Smooth muscle cell (in vitro differentiated cells): ENCODE measurements around the gene BTBD2. TPM values are rescaled to one million over a fixed set of nuclear protein-coding genes. Genes with fewer than 3 reads are reported as not detected.

Experiments used
- DNase-seq: peaks from one replicate; lab custom pipeline; 2025; ENCODE audit not compliant: unreplicated experiment; lab: John Stamatoyannopoulos, UW
- H2AFZ ChIP-seq: fragments of 200-600 bp; sonication (generic); 2 replicates; pipeline ENCODE4 v1.6.0; 2016; ENCODE audit warnings: antibody characterized with exemption, low read depth, mild to moderate bottlenecking
- H3F3A ChIP-seq: fragments of 200-600 bp; sonication (generic); 2 replicates; pipeline ENCODE4 v1.6.0; 2017; ENCODE audit warnings: antibody characterized with exemption, low read depth
- H3K27ac ChIP-seq: fragments of 200-600 bp; sonication (generic); 2 replicates; pipeline ENCODE4 v1.5.1; 2016; ENCODE audit warnings: low read depth, mild to moderate bottlenecking
- H3K27me3 ChIP-seq: fragments of 200-600 bp; sonication (generic); 2 replicates; pipeline ENCODE4 v1.6.1; 2016; ENCODE audit warnings: low read depth, mild to moderate bottlenecking
- H3K36me3 ChIP-seq: fragments of 200-600 bp; sonication (generic); 2 replicates; pipeline ENCODE4 v1.5.1; 2016; ENCODE audit warnings: low read depth
- H3K4me1 ChIP-seq: fragments of 200-600 bp; sonication (generic); 2 replicates; pipeline ENCODE4 v1.5.1; 2016; ENCODE audit warnings: low read depth
- H3K4me2 ChIP-seq: fragments of 200-600 bp; sonication (generic); 2 replicates; pipeline ENCODE4 v1.6.0; 2016; ENCODE audit warnings: mild to moderate bottlenecking
- H3K4me3 ChIP-seq: fragments of 200-600 bp; sonication (generic); 2 replicates; pipeline ENCODE4 v1.5.1; 2016; ENCODE audit warnings: mild to moderate bottlenecking
- H3K79me2 ChIP-seq: fragments of 200-600 bp; sonication (generic); 2 replicates; pipeline ENCODE4 v1.6.0; 2016; ENCODE audit warnings: low read depth, mild to moderate bottlenecking
- H3K9ac ChIP-seq: fragments of 200-600 bp; sonication (generic); 2 replicates; pipeline ENCODE4 v1.6.0; 2016; ENCODE audit warnings: low read depth
- H3K9me3 ChIP-seq: fragments of 200-600 bp; sonication (generic); replicated peaks from 2 replicates; pipeline ENCODE4 v1.5.1; 2016; ENCODE audit warnings: low read depth
- H4K20me1 ChIP-seq: fragments of 200-600 bp; sonication (generic); 2 replicates; pipeline ENCODE4 v1.6.0; 2016; ENCODE audit warnings: low read depth
- CTCF ChIP-seq: fragments of 200-600 bp; sonication (generic); IDR thresholded peaks from 2 replicates; pipeline ENCODE4 v1.5.1; 2017; ENCODE audit warnings: borderline replicate concordance, mild to moderate bottlenecking, antibody characterized with exemption; ENCODE audit not compliant: insufficient read depth, poor library complexity, severe bottlenecking
- WGBS: methylation state at CpG from one replicate; pipeline ENCODE4 v1.1.7; 2016; ENCODE audit warnings: low lambda C conversion rate; 5-methylcytosine and 5-hydroxymethylcytosine counted together
- polyA plus RNA-seq: library from polyadenylated mRNA; unstranded; fragments of >200 nt; fragmentation: Nextera tagmentation; extraction: Ambion mirVana; gene quantifications from 2 replicates; pipeline ENCODE4 v1.2.1, GENCODE V29; 2016
- total RNA-seq: library from RNA; depleted of rRNA; stranded (reverse); fragments of >200 nt; gene quantifications from 2 replicates; pipeline ENCODE4 v1.2.3, GENCODE V29; 2014

Gene BTBD2
- total and polyA plus RNA-seq, 2 experiments from 2014 or later, result 37.8 to 63.2 TPM

- Histone ChIP-seq H3K4me3 (no peak overlapping the region), H3K4me2 (no peak overlapping the region), H3K27me3 (no peaks in the 10 kb centered on the region), H3K9me3 (no peaks in the 10 kb centered on the region), H3K4me1 (no peaks in the 10 kb centered on the region), H3K27ac (no peak overlapping the region), H3K36me3 (no peaks in the 10 kb centered on the region), H2AFZ (no peak overlapping the region), H4K20me1 (peaks cover 75% of the 10 kb centered on the region), H3F3A (no peaks in the 10 kb centered on the region), H3K79me2 (peaks cover 5% of the 10 kb centered on the region), H3K9ac (no peak overlapping the region)
- 92% methylated on average over 4 of the region's 4 CpGs for WGBS
- DNase-seq, result no peak
- TF ChIP-seq CTCF, result no peak
Observed at GRCh38 chr19:2003874-2004273, 11.6 kb downstream of the BTBD2 start.

- H2AFZ ChIP-seq, result no peak overlapping the region
- no peaks in the 10 kb centered on the region for H3F3A ChIP-seq
- DNase-seq, result no peak
- H3K9ac ChIP-seq, result no peak overlapping the region
- H3K4me1 ChIP-seq, result no peaks in the 10 kb centered on the region
- H4K20me1 ChIP-seq, result peaks cover 45% of the 10 kb centered on the region
- H3K27ac ChIP-seq, result no peak overlapping the region
- H3K4me3 ChIP-seq, result no peak overlapping the region
- no peaks in the 10 kb centered on the region for H3K27me3 ChIP-seq
- TF ChIP-seq CTCF, result no peak
- 97% methylated on average over 26 of the region's 26 CpGs for WGBS
- H3K9me3 ChIP-seq, result no peaks in the 10 kb centered on the region
- peaks cover 5% of the 10 kb centered on the region for H3K36me3 ChIP-seq
- no peak overlapping the region for H3K4me2 ChIP-seq
- no peaks in the 10 kb centered on the region for H3K79me2 ChIP-seq
Observed at GRCh38 chr19:1999856-2000515, 15.5 kb downstream of the BTBD2 start.

DNA sequence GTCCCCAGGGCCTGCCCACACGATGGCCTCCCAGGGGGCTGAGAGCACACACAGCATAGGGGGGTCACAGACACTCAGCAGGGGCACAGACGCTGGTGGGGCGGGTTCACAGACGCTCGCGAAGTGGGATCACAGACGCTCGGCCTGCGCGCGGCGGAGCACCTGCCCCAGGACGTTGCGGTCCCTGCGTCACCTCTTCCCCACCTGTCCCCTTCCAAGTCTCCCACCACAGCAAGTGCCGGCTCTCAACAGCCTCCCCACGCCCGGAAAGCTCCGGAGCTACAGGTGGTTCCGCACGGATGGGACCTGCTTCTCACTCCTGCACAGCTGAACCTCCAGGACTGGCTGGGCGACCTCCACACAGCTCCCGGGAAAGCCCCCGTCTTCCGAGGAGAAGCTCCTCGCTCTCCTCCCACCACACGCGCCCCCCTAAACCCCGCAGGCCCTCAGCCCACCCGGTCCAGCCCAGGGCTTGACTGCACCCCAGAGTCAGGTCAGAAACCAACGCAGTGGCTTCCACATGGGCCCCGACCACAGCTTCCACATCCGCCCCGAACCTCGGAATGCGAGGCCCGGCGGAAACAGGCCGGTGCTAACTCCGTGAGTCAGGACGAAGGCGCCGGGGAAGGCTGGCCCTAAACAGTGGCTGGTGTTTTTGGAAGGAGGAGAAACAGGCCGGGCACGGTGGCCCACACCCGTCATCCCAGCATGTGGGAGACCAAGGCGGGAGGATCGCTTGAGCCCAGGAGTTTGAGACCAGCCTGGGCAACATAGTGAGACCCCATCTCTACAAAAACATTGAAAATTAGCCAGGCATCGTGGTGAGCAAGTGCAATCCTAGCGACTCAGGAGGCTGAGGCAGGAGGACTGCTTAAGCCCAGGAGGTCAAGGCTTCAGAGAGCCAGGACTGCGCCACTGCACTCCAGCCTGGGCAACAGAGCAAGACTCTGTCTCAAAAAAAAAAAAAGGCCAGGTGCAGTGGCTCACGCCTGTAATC lies 16.5 kb downstream of the BTBD2 start:
- Histone ChIP-seq H3K27me3 (no peaks in the 10 kb centered on the region), H3K79me2 (no peaks in the 10 kb centered on the region), H3F3A (no peaks in the 10 kb centered on the region), H3K36me3 (peaks cover 5% of the 10 kb centered on the region), H3K9ac (no peak overlapping the region), H3K9me3 (no peaks in the 10 kb centered on the region), H4K20me1 (peaks cover 37% of the 10 kb centered on the region), H3K27ac (no peak overlapping the region), H3K4me2 (no peak overlapping the region), H3K4me3 (no peak overlapping the region), H2AFZ (no peak overlapping the region), H3K4me1 (no peaks in the 10 kb centered on the region)
- WGBS, result 98% methylated on average over 38 of the region's 52 CpGs
- TF ChIP-seq CTCF, result no peak
- no peak for DNase-seq
